HG03097 (cell line): ENCODE measurements around the gene GPC1.
"Not testable (repeated sequence)": the region's sequence is repeated elsewhere in the genome, so short reads cannot be mapped to it uniquely, and the experiment has no call there.

ENCODE experiments used
- ATAC-seq: cut with Tn5 transposase; IDR thresholded peaks from one replicate; pipeline ENCODE4 v1.9.1; 2021; ENCODE audit not compliant: unreplicated experiment, low FRiP score

Gene GPC1

DNA sequence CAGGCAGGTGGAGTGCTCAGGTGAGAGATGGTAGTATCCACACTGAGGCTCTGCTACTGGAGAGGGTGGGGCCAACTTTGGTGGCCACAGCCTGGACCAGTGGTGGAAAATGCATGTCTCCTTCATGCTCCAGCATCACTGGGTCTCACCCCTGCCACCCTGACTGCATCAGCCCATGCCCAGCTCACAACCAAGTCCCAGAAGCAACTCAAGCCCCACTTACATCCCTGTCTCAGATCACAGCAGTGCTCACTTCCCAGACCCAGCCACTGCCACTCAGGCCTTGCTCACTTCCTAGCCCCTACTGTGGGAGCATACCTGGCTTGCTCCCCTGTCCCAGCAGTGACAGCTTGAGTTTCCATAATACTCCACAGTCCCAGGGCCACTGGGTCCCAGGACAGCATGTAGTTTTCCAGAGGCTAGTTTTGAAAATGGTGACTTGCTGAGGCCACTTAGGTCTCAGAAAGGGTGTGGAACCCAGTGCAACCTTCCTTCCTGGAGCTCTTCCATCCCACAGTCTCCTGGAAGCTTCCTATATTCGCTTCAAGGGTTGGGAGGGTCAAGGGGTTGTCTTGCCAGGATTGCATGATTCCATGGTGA lies 58.8 kb downstream of the GPC1 start:
- no peak for ATAC-seq

DNA sequence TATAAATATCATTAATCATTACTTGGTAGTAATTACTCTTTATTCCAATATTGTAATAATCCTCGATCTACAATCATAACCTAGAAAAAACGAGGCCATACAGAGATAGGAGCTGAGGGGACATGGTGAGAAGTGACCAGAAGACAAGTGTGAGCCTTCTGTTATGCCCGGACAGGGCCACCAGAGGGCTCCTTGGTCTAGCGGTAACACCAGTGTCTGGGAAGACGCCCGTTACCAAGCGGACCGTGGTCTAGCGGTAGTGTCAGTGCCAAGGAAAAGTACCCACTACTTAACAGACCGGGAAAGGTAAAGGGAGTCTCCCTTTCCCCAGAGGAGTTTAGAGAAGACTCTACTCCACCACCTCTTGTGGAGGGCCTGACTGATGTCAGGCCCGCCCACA lies 59.5 kb downstream of the GPC1 start:
- not testable (repeated sequence) for ATAC-seq

DNA sequence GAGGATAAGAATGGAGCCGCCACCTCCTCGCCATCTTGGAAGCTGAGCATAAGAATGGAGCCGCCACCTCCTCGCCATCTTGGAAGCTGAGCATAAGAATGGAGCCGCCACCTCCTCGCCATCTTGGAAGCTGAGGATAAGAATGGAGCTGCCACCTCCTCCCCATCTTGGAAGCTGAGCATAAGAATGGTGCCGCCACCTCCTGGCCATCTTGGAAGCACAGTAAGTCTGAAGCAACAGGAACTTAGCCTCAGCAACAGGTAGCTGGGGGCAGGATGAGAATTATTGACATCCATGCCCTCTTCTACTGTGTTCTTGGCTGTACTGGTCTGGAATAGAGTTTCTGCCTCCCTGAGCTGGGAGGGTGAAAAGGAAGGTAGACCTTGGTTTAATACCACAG lies 61.6 kb downstream of the GPC1 start:
- ATAC-seq, result not testable (repeated sequence)

DNA sequence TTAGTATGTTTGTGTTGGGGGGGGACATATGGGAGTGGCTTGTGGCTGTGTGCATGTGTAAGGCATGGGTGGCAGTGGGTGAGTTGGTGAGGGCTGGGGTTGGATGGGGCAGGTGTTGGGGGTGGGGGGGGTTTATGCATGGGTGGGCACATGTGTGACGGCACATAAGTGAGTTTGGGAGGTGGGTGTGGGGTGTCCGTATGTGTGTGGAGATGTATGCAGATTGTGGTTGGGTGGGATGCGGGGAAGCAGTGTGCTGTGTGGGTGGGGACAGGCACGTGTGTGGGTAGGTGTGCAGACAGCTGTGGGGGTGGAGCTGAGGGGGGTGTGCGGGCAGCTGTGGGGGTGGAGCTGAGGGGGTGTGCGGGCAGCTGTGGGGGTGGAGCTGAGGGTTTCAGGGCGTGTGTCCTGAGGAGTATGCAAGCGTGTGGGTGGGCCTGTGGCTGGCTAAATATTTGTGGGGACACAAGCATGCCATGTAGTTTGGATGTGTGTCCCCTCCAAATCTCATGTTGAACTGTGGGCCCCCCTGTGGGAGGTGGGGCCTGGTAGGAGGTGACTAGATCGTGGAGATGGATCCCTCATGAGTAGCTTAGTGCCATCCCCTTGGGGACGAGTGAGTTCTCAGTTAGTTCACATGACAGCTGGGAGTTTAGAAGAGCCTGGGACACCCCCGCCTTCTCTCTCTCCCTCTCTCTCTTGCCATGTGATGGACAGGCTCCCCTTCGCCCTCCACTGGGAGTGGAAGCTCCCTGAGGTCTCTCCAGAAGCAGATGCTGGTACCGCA lies 62.9 kb downstream of the GPC1 start:
- ATAC-seq, result no peak

DNA sequence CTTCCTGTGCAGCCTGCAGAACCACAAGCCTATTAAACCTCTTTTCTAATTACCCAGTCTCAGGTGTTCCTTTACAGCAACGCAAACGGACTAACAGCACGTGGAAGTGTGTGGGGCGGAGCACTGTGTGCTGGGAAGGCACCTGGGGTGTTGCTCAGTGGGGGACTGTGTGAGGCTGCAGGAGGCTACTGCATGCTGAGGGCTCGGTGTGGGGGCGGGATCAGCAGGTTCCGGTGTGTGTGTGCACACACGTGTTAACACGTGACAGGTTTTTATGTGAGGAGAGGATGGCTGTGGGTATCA lies 63.4 kb downstream of the GPC1 start:
- ATAC-seq, result no peak

DNA sequence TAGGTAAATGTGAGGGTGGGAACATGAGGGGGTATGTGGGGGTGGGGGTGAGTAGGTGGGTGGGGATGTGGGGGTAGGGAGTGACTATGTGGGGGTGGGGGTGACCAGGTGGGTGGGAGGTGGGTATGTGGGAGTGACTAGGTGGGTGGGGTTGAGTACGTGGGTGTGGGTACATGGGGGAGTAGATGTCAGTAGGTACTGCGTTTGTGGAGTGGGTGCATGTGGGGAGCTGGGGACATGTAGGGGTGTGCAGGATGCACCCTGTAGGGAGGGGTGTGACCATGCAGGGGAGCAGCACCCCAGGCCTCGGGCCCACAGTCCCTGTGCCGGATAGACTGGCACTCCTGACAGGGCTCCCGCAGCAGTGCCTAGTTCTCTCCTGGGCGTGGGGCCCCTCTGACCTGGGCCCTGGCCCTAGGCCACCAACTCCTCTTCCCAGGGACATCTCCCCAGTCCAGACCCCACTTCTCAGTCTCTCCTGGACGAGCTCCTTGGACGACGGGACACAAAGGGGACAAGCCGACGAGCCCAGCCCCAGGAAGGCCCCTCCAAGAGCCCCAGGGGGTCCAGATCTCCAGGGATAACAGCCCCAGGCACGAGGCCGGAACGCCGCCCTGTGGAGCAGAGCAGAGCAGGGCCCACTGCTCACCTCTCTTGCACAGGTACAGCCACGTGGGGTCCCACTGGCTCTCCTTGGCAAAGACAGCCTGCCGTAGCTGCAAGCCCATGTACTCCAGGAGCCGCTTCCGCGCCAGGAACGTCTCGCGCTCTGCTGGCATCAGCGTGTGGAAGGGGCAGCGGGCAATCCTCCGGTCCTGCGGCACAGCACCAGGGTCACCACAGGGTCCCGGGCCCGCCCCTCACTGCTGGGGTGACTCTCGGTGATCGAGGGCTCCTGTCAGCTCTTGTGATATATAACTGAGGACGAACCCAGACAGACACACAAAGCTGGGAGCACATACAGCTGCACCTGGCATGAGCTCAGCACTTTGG lies 64.1 kb downstream of the GPC1 start:
- ATAC-seq, result no peak

DNA sequence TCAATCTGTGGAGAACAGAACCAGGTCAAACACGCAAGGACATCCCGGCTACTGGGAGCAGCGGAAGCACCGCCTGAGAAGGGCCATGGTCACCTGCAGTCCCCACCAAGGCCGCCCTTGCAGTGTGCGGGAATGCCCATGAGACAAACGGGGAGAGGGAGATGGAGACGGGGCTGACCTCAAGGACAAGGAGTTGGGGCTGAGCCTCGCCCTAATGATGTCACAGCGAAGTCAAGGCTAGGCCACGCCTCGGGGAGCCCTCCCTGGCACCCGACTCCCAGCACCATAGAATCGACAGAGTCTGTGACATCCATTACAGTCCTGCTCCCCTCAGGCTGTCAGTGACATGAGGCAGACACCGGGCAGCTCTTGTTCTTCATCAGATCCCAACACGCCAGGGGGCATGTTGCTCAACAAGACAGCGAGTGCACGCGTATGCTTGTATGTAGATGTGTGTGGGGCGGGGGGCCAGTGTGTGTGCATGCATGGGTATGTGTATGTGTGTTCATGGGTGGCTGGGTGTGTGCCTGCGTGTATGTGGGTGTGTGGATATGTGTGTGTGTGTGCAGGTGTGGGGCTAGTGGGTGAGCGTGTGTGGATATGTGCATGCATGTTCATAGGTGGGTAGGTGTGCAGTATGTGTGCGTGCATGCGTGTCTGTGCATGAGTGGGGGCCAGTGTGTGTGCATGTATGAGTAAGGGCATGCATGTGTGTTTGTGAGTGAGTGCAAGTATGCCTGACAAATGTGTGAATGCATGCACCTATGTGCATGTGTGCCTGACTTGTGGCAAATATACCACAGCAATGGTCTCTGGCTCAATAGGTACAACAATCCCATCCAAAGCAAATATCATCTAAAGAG lies 65.3 kb downstream of the GPC1 start:
- ATAC-seq, result no peak

DNA sequence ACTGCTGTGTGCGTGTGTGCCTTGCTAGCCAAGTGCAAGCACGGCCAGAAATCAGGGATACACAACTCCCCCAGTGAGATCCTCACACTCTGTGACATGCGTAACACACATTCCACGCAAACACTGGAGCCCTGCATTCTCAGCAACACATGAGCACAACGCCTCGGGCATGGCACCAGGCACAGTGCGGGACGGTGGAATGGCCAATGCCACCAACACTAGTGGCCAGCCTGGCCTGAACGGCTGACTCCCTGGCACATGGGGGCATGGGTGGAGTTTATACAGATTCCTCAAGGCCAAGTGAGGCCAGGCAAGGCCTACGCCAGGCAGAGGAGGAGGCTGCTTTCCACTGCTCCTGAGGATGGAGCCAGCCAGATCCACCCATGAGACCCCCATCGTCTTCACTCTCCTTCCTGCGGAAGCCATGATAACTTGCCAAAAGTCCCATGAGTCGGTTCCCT lies 66.1 kb downstream of the GPC1 start:
- ATAC-seq, result no peak

DNA sequence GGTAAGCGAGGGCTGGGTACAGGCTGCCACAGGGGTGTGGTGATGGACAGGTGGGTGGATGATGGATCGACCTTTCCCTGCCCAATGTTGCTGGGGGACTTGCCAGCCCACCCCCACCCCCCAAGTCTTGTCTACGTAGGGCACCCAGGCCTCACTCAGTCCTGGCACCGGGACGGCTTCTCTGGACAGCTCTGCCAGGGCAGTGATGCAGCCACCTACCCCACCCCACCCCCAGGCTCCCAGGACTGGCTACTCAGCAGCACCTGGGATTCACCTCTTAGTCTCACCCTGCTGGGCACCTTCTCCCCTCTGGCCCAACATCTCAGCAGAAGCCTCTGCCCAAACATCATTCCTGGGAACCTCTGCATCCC lies 66.6 kb downstream of the GPC1 start:
- no peak for ATAC-seq

DNA sequence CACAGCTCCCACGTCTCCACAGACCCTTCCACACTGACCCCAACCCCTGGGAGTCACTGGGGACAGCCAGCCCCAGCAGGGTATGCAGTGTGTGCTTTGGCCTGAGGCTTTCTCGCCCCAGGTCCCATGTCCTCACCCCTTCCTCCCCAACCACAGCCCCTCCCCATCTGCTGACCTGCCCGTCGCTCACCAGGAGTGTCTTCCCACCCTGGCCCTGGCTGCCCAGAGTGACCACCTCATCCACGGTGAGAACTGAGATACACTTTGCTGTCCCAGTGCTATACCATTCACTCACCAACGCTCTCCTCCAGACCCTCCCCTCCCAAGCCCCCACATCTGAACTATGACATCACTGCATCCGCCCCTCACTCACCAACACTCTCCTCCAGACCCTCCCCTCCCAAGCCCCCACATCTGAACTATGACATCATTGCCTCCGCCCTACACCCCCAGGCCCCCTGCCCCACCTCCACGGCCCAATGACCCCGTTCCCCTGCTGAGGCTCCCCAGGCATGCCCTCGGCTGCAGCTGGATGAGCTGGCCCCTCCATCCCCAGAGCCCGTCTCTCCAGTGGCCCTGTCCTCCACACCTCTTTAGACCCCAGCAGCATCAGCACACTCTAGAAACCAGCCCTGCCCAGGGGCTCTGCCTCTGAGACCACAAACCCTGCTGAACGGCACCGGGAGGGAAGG lies 67.1 kb downstream of the GPC1 start:
- no peak for ATAC-seq

DNA sequence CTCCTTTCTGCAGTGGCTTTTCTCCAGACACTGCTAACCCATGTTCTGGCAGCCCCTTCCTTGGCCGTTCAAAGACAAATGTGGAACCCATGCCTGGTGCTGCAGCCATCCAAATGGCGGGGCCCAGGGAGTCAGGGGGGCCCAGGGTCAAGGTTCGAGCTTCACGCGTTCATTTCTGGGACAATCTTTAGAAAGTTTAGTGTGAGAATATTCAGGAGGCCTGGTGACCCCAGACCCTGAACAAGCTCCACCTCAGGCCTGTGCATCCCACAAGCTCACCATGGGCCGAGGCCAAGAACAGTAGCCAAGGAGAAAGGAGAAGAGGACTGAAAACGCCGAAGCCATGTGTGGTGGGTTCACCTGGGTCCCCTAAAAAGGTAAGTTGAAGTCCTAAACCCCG lies 67.9 kb downstream of the GPC1 start:
- ATAC-seq, result no peak

DNA sequence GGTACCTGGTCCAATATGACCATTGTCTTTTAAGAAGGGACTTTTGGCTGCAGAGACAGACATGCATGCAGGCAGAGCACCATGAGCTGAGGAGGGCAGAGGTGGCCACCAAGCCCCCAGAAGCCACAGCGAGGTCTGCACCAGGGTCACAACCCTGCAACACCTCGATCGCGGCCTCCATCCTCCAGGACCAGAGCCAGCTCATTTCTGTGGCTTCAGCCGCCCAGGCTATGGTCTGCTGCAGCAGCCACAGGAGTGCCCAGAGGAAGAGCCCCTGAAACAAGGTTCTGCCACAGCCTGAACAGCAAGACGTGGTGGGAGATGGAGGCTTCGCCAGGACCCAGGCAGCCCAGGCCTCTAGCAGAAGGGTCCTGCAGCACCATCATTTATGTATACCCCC lies 68.4 kb downstream of the GPC1 start:
- no peak for ATAC-seq

DNA sequence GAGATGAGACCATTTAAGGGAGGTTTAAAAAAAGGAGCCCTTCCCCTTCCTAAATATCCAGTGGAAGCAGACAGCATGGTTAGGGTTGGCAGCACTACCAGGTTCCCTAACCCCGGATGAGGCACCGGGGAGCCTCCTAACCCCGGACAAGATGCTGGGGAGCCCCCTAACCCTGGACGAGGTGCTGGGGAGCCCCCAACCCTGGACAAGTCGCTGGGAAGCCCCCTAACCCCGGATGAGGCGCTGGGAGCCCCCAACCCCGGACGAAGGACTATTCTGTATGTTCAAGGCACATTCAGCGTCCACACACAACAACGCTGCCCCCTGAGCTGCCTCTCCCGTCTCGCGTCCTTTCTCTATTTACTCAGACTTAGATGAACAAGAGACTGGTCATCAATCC lies 70.4 kb downstream of the GPC1 start:
- no peak for ATAC-seq

DNA sequence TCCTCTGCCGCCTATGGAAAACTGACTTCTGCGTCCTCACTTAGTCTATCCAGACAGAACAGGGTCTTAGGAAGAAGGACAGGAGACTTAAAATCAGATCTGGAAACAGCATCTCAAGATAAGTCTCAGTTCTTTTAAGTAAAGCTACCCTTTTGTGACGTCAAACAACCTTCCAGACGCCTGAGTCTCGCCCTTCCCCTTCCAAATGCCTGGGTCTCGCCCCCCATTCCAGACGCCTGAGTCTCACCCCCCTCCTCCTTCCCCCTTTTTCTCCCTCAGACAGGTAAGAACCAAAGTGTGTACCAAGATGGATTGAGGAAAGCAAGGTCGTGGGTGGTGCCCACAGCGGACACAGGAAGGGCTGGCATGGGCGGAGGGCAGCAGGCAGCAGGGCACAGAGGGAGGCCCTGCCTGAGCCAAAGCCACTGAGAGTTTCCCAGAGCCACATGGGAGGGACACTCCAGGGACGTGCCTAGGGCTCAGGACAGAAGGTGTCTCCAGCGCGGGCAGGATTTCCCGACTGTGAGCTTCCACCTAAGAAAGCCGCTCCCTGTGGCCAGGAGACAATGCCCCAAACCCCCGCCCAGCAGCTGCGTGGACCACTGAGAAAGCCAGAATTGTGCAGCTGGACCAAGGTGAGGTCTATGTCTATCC lies 71.1 kb downstream of the GPC1 start:
- ATAC-seq, result no peak

DNA sequence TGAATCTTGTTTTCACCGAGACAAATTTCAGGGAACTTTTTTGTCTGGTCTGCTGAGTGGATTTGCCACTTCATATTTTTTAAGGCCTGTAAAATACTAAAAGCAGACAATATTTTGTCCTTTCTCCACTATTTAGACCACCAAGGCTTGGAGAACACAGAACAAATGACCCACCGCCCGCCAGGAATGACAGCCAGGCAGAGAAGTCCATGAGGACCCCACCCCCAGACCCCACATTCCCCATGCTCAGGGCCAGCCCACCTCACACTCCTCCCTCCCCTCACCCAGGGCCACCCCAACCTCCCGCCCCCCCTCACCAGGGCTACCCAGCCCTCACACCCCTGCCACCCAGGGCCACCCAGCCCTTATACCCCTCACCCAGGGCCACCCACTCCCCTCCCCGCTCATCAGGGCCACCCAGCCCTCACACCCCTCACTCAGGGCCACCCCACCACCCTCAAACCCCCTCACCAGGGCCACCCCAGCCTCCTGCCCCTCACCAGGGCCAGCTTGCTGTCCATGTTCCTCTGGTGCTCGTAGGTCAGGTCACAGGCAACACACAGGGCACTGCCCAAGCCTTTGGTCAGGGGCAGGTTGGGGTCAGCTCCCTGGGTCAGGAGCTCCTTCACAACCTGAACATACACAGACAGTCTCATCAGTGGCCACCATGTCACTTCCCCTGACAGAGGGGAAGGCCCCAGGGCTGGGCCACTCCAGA lies 71.8 kb downstream of the GPC1 start:
- no peak for ATAC-seq

DNA sequence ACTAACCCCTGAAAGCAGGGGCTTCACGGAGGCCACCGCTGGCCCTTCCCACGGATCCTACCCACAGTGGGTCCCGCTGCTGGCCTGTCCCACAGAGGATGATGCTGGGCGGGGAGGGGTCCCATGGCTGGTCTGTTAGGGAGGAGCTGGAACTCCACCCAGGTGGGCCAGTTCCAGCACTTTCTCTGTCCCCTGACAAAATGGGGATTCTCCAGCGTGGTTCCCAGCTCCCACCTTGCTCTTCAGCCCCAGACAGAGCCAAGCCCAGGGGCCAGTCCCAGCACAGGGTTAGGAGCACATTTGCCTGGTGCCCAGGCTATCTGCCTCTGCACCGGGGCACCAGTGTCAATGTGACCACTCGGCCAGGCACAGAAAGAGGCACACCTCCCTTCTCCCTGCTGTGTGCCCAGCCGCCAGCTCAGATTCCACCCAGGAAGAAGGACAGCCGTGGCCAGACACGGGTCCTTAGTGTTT lies 72.4 kb downstream of the GPC1 start:
- no peak for ATAC-seq

DNA sequence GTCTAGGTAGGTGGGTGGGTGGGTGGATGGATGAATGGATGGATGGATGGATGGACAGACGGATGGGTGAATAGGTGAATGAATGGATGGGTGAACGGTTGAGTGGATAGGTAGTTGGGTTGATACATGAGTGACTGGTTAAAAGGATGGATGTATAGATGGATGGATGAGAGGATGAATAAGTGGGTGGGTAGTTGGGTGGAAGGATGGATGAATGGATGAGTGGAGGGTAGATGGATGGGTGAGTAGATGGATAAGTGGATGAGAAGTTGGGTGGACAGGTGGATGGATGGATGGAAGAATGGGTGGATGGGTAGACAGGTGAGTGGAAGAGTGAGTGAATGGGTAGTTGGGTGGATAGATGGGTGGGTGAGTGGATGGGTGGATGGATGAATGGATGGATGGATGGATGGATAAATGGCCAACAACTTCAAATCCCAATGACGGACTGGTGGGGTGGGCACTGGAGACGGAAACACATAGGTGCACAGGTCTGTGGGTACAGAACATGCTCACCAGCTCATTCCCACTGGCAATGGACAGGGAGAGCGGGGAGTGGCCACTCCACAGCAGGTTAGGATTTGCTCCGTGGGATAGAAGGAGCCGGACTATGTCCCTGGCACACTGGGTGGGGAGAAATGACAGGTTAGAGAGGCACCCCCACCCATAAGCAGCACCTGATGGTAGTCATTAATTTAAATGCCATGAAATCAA lies 73.5 kb downstream of the GPC1 start:
- ATAC-seq, result no peak
